Activated CD8-positive, alpha-beta memory T cell treated with anti-CD3 and anti-CD28 coated beads for 48 hours (primary cell): Measurements from ENCODE around the gene ZNF552.
"Not testable (repeated sequence)": the region's sequence is repeated elsewhere in the genome, so short reads cannot be mapped to it uniquely, and the experiment has no call there.

ENCODE experiments used
- DNase-seq, 3 experiments: peaks; one replicate each; pipeline ENCODE4 v3.0.0-alpha.2; 2020; ENCODE audit warnings: low read depth in 2 of 3, low spot score in 2 of 3

Gene ZNF552

DNA sequence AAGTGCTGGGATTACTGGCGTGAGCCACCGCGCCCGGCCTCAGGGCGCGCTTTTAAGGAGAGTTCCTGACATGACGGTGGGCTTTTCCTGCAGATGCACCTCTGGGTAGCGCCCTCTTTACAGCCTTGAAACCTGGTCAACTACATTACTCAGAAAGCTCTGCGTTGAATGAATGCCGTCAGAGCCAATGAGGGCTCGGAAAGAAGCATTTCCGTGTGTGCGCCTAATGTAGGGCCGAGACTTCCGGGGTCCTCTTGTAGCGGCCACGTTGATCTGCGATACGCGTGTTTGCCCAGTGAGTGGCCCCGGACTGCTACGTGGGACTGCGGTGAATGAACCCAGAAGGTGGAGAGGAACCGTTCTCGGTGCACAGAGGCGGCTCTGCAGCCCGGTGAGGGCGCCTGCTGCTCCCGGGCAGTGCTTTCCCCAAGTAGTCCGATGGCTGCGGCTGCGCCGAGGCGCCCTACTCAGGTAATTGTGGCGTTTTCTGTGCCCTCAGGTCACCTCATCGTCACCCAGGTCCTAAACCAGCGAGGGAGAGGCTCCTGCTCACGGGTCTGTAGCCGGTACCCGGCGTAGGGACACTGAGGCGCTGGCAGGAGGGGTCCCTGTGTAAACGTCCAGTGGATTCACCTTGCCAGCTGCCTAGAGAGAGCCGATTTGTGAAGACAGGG lies 4.9 kb upstream of the ZNF552 start:
- peak; percentile 34 to 54 (median 42) for DNase-seq

DNA sequence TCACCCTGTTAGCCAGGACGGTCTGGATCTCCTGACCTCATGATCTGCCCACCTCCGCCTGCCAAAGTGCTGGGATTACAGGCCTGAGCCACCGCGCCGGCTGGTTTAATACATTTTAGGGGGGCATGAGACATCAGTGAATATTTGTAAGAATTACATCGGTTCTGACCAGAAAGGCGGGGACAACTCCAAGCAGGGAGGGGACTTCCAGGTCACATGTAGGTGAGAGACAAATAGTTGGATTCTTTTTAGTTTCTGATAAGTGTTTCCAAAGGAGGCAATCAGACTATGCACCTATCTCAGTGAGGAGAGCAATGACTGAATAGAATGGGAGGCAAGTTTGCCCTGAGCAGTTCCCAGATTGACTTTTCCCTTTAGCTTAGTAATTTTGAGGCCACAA lies 3.7 kb upstream of the ZNF552 start:
- no peak for DNase-seq

DNA sequence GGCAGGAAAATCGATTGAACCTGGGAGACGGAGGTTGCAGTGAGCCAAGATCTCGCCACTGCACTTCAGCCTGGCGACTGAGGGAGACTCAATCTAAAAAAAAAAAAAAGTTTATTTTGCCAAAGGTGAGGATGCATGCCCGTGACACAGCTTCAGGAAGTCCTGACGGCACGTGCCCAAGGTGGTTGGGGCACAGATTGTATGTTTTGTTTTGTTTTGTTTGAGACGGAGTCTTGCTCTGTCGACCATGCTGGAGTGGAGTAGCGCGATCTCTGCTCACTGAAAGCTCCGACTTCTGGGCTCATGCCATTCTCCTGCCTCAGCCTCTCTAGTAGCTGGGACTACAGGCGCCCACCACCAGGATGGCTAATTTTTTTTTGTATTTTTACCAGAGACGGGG lies 3.3 kb upstream of the ZNF552 start:
- no peak for DNase-seq

DNA sequence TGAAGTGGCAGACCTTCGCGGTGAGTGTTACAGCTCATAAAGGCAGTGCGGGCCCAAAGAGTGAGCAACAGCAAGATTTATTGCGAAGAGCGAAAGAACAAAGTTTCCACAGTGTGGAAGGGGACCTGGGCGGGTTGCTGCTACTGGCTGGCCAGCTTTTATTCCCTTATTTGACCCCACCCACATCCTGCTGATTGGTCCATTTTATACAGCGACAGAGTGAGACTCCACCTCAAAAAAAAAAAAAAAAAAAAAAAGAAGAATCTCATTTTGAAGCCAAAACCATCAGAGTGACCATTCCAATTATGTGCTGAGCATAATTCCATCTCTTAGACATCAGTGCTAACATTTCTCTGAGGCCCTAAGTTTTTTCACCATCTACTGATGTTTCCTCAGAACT lies 1.9 kb upstream of the ZNF552 start:
- no peak for DNase-seq

DNA sequence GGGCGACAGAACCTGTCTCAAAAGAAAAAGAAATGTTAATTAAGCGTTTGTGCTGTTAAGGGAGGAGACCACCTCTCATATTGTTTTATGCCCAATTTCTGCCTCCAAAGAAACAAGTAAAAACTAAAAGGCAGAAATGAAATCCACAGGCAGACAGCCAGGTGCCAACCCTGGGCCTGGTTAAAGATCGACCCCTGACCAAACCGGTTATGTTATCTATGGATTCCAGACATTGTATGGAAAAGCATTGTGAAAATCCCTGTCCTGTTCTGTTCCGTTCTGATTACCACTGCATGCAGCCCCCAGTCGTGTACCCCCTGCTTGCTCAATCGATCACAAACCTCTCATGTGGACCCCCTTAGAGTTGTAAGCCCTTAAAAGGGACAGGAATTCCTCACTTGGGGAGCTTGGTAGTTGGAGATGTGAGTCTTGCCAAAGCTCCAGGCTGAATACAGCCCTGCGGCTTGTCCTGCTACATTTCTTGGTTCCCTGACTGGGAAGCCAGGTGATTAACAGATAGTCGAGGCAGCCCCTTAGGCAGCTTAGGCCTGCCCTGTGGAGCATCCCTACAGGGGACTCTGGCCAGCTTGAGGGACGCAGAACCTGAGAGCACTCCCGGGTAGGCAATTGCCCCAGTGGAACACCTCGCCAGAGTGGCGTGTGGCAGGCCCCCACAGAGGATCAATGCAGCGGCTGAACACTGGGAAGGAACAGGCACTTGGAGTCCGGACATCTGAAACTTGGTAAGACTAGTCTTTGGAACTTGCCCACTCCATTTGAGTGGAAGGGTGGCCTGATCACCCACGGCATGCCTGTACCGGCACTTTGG lies 748 bp upstream of the ZNF552 start:
- DNase-seq, result no peak

DNA sequence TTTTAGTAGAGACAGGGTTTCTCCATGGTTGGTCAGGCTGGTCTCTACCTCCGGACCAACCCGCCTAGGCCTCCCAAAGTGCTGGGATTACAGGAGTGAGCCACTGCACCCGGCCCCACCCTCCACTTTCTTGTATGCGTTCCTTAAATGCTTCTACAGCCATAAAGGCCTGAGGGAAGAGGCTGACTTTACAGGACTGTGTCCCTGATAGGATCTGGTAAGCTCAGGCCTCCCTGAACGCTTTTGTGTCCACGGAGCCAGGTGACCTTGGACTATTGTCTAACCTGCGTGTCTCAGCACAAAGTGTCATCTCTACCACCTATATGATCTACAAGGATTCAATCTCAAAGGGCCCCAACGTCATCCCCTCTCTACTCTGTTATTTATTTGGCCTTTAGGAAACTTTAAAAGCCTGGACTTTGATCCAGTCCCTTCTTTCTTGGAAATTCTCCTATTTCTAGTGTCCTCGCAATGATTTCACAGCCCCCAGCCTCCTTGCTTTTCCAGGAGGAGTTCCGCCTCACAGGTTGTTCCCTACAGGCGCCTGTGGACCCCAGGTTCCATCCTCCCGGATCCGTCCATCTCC lies 701 bp downstream of the ZNF552 start:
- DNase-seq, result no peak

DNA sequence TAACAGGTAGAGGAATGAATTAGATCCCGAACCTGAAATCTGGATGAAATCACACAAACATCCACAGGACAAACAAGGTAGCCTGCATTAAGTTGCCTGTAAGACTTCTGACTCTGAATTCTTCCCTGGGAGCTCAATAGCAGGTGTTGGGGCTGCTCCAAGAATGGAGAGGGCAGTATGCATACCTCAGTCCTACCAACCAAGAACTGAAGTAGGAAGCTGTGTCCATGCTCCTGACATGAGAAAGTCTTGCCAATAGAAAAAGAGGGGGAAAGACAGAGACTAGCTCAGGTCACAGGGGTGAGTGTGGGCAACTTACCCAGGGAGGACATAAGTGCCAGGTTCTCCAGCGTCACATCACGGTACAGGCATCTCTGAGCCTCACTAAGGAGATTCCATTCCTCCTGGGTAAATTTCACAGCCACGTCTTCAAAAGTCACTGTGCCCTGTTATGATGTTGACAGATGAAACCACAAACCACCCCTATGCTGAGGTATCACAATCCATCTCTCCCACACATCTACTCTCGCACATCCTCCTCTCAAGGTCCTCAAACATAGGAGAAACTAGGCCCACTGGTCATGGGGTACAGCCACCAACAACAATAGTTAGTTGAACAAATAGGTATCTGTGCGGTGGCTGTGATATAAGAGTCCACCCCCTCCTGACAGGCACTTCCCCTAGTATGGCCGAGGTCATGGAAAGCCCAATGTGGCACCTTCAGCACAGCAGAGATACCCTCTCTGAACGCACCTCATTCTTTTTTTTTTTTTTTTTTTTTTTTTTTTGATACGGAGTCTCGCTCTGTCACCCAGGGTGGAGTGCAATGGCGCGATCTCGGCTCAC lies 1.5 kb downstream of the ZNF552 start:
- not testable (repeated sequence) for DNase-seq

DNA sequence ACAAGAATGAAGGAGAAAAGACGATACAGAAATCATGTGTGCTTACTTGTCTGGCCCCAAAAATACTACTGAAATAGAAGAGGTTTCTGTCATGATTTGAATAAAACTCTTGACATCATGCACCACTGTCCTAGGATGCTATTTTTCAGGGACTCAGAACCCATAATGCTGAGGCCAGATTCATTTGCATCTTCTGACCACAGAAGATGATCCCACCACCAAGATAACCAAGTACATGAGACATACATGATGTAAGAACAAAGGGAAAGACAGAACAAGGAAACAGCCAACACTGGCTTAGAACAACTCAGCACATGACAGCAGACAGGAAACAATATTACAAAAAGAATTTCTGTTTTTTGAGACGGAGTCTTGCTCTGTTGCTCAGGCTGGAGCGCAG lies 2.5 kb downstream of the ZNF552 start:
- no peak for DNase-seq

DNA sequence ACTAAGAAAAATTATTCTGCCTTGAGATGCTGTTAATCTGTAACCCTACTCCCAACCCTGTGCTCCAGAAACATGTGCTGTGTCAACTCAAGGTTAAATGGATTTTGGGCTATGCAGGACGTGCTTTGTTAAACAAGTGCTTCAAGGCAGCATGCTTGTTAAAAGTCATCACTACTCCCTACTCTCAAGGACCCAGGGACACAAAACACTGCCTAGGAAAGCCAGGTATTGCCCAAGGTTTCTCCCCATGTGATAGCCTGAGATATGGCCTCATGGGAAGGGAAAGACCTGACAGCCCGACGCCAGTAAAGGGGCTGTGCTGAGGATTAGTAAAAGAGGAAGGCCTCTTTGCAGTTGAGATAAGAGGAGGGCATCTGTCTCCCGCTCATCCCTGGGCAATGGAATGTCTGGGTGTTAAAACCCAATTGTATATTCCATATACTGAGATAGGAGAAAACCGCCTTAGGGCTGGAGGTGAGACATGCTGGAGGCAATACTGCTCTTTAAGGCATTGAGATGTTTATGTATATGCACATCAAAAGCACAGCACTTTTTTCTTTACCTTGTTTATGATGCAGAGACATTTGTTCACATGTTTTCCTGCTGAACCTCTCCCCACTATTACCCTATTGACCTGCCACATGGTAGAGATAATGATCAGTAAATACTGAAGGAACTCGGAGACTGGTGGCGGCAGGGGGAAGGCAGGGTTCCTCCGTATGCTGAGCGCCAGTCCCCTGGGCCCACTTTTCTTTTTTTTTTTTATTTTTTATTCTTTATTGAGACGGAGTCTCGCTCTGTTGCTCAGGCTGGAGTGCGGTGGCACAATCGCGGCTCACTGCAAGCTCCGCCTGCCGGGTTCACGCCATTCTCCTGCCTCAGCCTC lies 4.1 kb downstream of the ZNF552 start:
- not testable (repeated sequence) for DNase-seq

DNA sequence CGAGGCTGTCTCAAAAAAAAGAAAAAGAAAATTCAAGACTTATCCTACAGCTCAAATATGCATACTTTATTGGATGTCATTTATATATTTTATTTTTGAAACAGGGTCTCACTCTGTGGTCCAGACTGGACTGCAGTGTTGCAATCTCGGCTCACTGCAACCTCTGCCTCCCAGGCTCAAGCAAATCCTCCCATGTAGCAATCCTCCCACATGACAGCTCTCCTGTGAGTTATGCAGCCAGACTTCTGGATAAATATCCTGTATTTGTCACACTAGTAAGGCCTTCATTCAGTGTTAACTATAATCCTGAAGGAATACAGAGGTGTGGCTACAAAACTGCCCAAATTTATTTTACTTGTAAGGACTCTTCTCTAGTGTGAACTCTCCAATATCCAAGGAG lies 7.2 kb downstream of the ZNF552 start:
- no peak for DNase-seq

DNA sequence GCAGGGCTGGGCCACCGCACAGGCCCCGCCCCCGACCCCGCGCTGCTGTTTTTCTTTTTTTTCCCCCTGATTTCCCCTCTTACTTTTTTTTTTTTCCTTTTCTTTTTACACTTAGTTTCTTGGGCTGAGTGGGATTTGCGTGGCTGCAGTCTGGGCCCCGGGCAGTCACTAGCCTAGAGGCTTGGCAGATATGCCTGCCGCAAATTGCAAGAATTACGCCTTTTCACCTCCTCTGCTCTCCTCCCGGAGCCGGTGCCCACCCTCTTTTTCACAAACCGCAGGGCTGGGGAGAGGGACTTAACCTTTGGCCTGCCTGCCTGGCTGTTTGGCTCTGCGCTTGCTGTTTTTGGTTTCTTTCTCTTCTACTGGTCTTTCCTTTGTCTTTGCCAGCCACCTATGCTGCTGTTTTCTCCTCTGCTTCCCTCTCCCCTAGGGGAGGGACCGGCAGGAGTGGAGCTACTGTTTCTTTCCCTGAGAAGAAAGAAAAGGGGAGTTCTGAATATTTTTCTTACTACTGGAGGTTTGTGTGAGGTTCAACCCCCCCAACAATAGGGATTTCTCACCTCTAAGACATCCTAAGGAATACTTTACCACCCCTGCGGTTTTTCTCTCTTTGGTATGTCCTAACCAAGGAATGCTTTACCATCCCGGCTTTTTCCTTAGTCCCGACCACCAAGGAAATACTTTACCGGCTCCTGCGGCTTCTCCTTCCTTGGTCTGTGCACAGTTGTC lies 11.0 kb downstream of the ZNF552 start:
- DNase-seq, result no peak

DNA sequence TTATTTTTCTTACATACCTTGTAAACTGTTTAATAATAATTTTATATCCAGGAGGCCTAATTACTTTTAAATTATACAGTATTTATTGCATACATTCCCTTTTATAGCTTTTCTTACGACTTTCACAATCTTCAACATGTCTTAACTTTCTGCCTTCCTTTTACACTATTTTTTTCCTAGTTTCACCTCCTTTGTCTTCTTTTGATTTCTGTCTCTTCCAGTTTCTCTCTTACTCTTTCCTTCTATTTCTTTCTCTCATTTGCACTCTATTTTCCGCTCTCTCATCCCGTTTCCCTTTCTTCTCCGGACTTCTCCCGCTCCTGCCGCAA lies 11.5 kb downstream of the ZNF552 start:
- DNase-seq, result no peak

DNA sequence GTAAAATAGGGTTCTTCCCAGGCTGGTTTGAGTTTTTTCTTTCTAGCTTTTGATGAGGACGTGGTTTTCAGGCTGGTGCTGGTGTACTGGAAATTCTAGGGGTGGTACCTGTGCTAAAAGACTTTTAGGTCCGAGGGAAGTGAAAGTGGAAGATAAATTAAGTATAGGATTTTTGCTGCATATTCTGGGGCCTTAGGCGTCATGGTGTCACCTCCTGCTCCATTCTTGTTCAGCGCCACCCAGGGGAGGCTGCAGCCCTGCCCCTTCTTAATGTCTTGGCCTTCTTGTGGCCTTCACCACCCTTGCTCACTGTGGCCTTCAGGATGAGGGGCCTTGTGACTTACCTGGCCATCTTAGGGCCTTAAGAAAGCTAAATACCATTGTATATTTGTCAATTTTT lies 12.4 kb downstream of the ZNF552 start:
- no peak for DNase-seq

DNA sequence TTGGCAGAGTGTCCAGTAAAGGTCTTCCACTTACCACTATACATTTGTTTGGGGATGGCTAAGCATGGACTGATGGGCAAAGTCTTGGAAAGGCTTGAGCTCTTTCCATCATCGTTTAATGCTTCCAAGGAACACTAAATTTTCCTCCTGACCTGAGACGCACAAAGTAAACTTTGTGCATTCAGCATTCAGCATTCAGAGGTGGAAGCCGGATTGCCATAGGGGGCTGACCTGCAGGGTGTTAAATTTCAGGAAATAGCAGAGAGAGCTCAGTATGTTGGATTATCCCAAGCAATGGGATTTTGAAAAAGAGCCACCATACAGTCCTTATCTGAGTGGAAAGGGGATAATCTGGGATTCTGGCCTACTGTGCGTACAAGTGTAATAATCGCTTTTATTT lies 14.0 kb downstream of the ZNF552 start:
- no peak for DNase-seq

DNA sequence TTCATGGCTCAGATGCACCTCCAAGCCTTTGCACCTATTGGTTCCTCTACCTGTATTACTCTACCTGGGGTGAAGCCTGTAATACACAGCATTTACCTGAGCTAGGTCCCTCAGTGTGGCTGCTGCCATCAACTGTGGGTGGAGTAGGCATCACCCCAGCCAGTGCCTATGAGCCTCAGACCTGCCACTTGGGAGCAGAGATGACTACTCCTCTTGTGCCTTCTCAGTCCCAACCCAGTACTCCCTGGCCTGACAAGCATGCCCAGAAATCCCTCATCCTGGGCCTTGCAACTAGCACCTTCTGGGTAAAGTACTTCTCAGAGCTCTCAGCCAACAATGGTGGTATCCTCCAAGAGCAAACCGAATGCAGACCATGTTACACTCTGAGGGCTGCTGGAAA lies 18.1 kb downstream of the ZNF552 start:
- not testable (repeated sequence) for DNase-seq

DNA sequence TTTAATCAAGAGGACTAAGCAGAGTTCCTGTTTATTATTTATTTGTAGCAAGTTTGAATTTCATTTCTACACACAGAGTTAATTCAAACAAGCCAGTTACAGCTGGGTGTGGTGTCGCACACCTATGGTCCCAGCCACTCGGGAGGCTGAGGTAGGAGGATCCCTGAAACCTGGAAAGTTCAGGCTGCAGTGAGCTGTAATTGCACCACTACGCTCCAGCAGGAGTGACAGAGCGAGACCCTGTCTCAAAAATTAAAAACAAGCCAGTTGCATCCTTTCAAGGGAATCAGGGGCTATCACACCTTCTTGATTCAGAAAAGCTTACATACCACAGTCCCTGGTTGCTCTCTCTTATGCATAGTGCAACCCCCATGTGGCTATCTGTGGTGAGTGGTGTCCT lies 25.4 kb downstream of the ZNF552 start:
- DNase-seq, result no peak

DNA sequence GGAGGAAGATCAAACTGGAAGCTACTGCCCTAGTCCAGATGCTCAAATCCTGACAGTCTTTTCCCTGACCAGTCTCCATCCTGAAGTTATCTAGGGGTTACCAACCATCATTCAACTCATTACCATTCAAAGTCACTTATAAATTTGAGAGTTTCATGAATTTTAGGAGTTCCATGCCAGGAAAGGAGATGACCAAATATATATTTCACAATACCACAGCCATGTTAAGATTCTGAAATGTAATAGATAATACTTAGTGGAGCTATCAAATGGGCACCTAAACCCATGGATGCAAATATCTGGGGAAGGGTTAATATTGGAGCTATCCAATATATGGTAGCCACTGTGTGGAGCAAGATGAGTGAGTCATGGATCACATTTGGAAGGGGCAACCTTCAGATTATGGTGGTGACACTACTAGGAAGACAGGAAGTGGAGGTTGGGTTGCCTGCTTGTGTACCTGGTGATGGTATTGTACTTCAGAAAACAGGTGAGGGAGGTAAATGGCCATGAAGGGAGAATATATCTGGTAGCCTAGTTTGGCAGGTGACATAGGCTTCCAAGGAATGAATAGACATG lies 26.5 kb downstream of the ZNF552 start:
- DNase-seq, result no peak

DNA sequence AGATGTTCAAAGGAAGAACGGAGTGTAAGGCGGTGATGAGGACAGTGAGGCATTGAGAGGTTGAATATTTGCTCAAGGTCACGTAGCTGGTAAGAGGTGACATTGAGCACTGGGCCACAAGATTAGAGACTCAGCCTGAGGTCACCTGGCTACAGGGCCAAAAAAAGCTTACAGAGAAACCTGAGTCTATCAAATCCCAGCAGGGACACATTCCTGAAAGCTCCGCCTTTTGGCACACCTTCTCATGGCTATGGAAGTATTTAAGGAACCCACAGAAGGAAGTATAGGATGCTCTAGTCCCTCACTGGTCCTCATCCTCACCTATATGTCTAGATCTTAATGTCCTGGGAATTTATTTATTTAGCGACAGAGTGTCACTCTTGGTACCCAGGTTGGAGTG lies 27.8 kb downstream of the ZNF552 start:
- no peak for DNase-seq

DNA sequence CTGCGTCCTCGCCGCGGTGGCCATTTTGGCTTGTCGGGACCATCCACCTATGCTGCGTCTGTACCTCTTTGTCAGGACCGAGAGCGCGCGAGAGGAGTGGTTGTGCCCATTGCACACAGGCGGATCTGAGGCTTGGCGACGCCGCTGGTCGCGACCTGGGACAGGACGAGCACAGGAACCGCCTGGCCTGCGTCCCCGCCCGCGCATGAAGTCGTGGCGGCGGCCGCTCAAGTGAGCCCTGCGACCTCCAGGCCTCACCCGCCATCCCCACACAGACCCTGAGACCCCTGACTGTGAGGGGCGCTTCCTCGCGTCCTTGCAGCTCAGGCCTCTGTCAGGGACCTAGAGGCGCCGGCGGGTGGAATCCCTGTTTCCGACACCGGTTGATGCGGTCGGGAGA lies 28.4 kb downstream of the ZNF552 start:
- DNase-seq, result no peak
